ENCODE measurements around the gene FXR2.

Gene FXR2

GRCh38 chr17:7577327-7578199 is 37.1 kb downstream of the FXR2 start (continued):
- TF ChIP-seq AEBP2 (tag by site-specific recombination; IDR thresholded peaks at IDR 0.05; ENCODE audit: borderline replicate concordance) (no peak), ZNF121 (tag by site-specific recombination; IDR thresholded peaks at IDR 0.05) (no peak), ZNF211 (tag by site-specific recombination; IDR thresholded peaks at IDR 0.05; ENCODE audit: low read depth) (no peak)

GRCh38 chr17:7576432-7576937 is 38.2 kb downstream of the FXR2 start:
- Histone ChIP-seq H3K36me3 (ENCODE audit: control insufficient read depth in 2 of 2, insufficient read depth in 1 of 2, low read length in 2 of 2) (peaks cover 39 to 81% of the 10 kb centered on the region in 2 experiments), H3K4me3 (ENCODE audit: low read depth, low read length) (no peak overlapping the region), H3K4me1 (ENCODE audit: control insufficient read depth, insufficient read depth, low read length) (peaks cover 5% of the 10 kb centered on the region), H3K27ac (ENCODE audit: extremely low read depth, low read depth, low read length) (0 out of 2 replicates have a peak overlapping the region, but pooled peaks have one; percentile 20), H3K9me3 (ENCODE audit: control insufficient read depth, insufficient read depth, low read depth, low read length) (no peaks in the 10 kb centered on the region)
- TF ChIP-seq ZNF335 (tag by site-specific recombination; conservative IDR thresholded peaks at IDR 0.05): no peak
- TF ChIP-seq ZBTB17 (tag by site-specific recombination; IDR thresholded peaks at IDR 0.05): peak; percentile 43; the same call in 1 of the 2 replicates
- peak; percentile 82 for TF ChIP-seq ZNF600 (tag by site-specific recombination; IDR thresholded peaks at IDR 0.05)
- POLR2A ChIA-PET: interaction anchor here (0.6 to 8.2 kb wide), 5 partner anchors 9 to 247 kb away, joined by 3 to 98 read pairs (median 3); partner anchors contain the start of genes MPDU1, TP53 and WRAP53
- CTCF ChIA-PET: interaction anchor here (1.0 to 1.3 kb wide), 3 partner anchors 10 to 16 kb away, joined by 3 read pairs; partner anchors contain the start of gene SENP3

GRCh38 chr17:7575959-7576358 is 38.7 kb downstream of the FXR2 start:
- peaks cover 43 to 81% of the 10 kb centered on the region in 2 experiments for H3K36me3 ChIP-seq (ENCODE audit: control insufficient read depth in 2 of 2, insufficient read depth in 1 of 2, low read length in 2 of 2)
- no peak overlapping the region for H3K27ac ChIP-seq (ENCODE audit: extremely low read depth, low read depth, low read length)
- H3K4me1 ChIP-seq (ENCODE audit: control insufficient read depth, insufficient read depth, low read length): peaks cover 5% of the 10 kb centered on the region
- no peaks in the 10 kb centered on the region for H3K9me3 ChIP-seq (ENCODE audit: control insufficient read depth, insufficient read depth, low read depth, low read length)
- H3K4me3 ChIP-seq (ENCODE audit: low read depth, low read length): no peak overlapping the region
- ChIA-PET POLR2A (interaction anchor here (0.6 to 8.2 kb wide), 6 partner anchors 9 to 246 kb away, joined by 3 to 98 read pairs (median 4); partner anchors contain the start of genes ATP1B2, MPDU1, TP53 and WRAP53), CTCF (interaction anchor here (1.0 to 1.5 kb wide), 4 partner anchors 10 to 112 kb away, joined by 3 to 6 read pairs (median 3); partner anchors contain the start of gene SENP3)
- TF ChIP-seq ZSCAN4 (tag by site-specific recombination; IDR thresholded peaks at IDR 0.05): no peak

GRCh38 chr17:7575481-7575883 is 39.2 kb downstream of the FXR2 start:
- CTCF ChIA-PET: interaction anchor here (1.3 to 1.5 kb wide), 3 partner anchors 11 to 112 kb away, joined by 3 to 6 read pairs (median 3); no protein-coding TSS in a partner anchor
- Histone ChIP-seq H3K36me3 (ENCODE audit: control insufficient read depth in 2 of 2, insufficient read depth in 1 of 2, low read length in 2 of 2) (peaks cover 48 to 81% of the 10 kb centered on the region in 2 experiments), H3K4me1 (ENCODE audit: control insufficient read depth, insufficient read depth, low read length) (peaks cover 5% of the 10 kb centered on the region), H3K27ac (ENCODE audit: extremely low read depth, low read depth, low read length) (peak overlapping the region; percentile 35), H3K9me3 (ENCODE audit: control insufficient read depth, insufficient read depth, low read depth, low read length) (no peaks in the 10 kb centered on the region), H3K4me3 (ENCODE audit: low read depth, low read length) (no peak overlapping the region)
- TF ChIP-seq KLF17 (tag by site-specific recombination; IDR thresholded peaks at IDR 0.05) (no peak), REPIN1 (tag by site-specific recombination; IDR thresholded peaks at IDR 0.05; ENCODE audit: low read depth) (no peak), ZNF677 (tag by site-specific recombination; IDR thresholded peaks at IDR 0.05) (no peak), ZNF157 (tag by site-specific recombination; IDR thresholded peaks at IDR 0.05) (no peak), ZNF10 (tag by site-specific recombination; IDR thresholded peaks at IDR 0.05) (no peak), ZNF785 (tag by site-specific recombination; IDR thresholded peaks at IDR 0.05) (no peak), PRDM4 (tag by site-specific recombination; IDR thresholded peaks at IDR 0.05) (no peak), ZNF791 (tag by site-specific recombination; IDR thresholded peaks at IDR 0.05) (no peak), YY2 (tag by site-specific recombination; IDR thresholded peaks at IDR 0.05) (no peak), ZFHX2 (tag by site-specific recombination; conservative IDR thresholded peaks at IDR 0.05) (no peak)
- POLR2A ChIA-PET: interaction anchor here (1.0 to 8.2 kb wide), 4 partner anchors 10 to 246 kb away, joined by 3 to 98 read pairs (median 42); partner anchors contain the start of genes ATP1B2, MPDU1, TP53 and WRAP53
